Medulla oblongata (tissue), 1 donor: ENCODE measurements around the gene GIPR.
"Not testable (repeated sequence)": the region's sequence is repeated elsewhere in the genome, so short reads cannot be mapped to it uniquely, and the experiment has no call there.

Source experiments
- DNase-seq: peaks from one replicate; pipeline ENCODE4 v3.0.0-alpha.2; 2015; ENCODE audit errors: extremely low spot score

Gene GIPR

GRCh38 chr19:45667620-45668341 is at the start of gene GIPR:
GIPR (plus strand) TSS chr19:45668221; CDS start chr19:45669521, 1,300 bp downstream.
- no peak for DNase-seq

GRCh38 chr19:45621389-45621788 is 46.6 kb upstream of the GIPR start:
- no peak for DNase-seq

- no peak for DNase-seq
These were observed 46.0 kb upstream of the GIPR start for GRCh38 chr19:45621976-45622503.

- DNase-seq = no peak
These were observed 44.0 kb upstream of the GIPR start for GRCh38 chr19:45623984-45624383.

GRCh38 chr19:45628219-45628618 is 39.8 kb upstream of the GIPR start:
- not testable (repeated sequence) for DNase-seq

GRCh38 chr19:45629704-45630103 is 38.3 kb upstream of the GIPR start:
- DNase-seq = no peak

GRCh38 chr19:45630463-45630862 is 37.6 kb upstream of the GIPR start:
- DNase-seq = no peak

GRCh38 chr19:45632468-45633196 is 35.4 kb upstream of the GIPR start:
- peak; percentile 23 for DNase-seq

- DNase-seq = no peak
These were observed 31.7 kb upstream of the GIPR start for GRCh38 chr19:45636275-45636674.

GRCh38 chr19:45636902-45637301 is 31.1 kb upstream of the GIPR start:
- DNase-seq = no peak

- DNase-seq = no peak
These were observed 29.9 kb upstream of the GIPR start for GRCh38 chr19:45637890-45638667.

GRCh38 chr19:45638930-45639729 is 28.9 kb upstream of the GIPR start, which contains the start of gene EML2:
EML2 (minus strand) TSS chr19:45639397; CDS start chr19:45639376, 21 bp downstream.
- DNase-seq = no peak

- DNase-seq = no peak
These were observed 27.2 kb upstream of the GIPR start for GRCh38 chr19:45640849-45641273.

GRCh38 chr19:45641274-45642105 is 26.5 kb upstream of the GIPR start:
- peak; percentile 64 for DNase-seq

- peak; percentile 91 for DNase-seq
These were observed 24.7 kb upstream of the GIPR start for GRCh38 chr19:45643024-45643926.

- peak; percentile 40 for DNase-seq
These were observed 23.9 kb upstream of the GIPR start for GRCh38 chr19:45643927-45644771.

GRCh38 chr19:45645068-45645630 is 22.9 kb upstream of the GIPR start:
- DNase-seq = no peak
